ENCODE measurements around the gene KAT5.
"Not testable (repeated sequence)": the region's sequence is repeated elsewhere in the genome, so short reads cannot be mapped to it uniquely, and the experiment has no call there.

Gene KAT5

GRCh38 chr11:65743681-65744025, 31.6 kb downstream of the KAT5 start:
- no peak for DNase-seq (ENCODE audit: low read depth in 4 of 4, low spot score in 1 of 4)

DNA sequence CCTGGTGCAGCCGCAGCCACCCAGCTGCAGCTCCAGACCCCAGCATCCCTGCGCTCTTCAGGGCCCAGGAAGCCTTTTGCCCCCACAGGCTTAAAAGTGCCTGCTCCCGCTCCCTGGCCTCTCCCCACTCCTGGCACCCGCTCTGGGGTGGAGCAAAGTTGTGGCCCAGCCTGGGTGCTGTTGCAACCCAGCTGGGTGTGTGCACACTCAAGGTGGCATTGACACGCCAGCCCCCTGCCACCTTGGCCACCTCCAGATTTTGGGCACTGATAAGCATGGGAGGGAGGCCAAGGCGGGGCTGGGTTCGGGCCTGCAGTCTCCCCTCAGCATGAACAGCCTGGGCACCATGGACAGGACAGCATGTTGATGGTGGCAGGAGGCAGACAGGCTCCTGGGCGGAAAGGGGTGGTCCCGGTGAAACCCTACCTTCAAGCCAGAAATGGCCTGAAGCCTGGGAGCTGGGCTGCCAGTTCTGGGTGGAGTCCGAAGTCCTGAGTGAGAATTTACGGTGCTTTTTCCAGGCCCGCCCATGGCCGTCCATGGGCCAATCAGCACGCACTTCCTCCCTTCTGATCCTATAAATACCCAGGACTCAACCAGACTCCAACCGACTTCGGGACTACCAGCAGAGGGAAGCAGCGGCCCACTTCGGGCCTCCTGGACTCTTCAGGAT, 32.1 kb downstream of the KAT5 start:
- no peak for DNase-seq (ENCODE audit: low read depth in 4 of 4, low spot score in 1 of 4)

GRCh38 chr11:65744699-65745042, 32.6 kb downstream of the KAT5 start:
- DNase-seq (ENCODE audit: low read depth in 4 of 4, low spot score in 1 of 4) = no peak

- DNase-seq (ENCODE audit: low read depth in 4 of 4, low spot score in 1 of 4) = no peak
These were observed 33.0 kb downstream of the KAT5 start for GRCh38 chr11:65745049-65745448.

DNA sequence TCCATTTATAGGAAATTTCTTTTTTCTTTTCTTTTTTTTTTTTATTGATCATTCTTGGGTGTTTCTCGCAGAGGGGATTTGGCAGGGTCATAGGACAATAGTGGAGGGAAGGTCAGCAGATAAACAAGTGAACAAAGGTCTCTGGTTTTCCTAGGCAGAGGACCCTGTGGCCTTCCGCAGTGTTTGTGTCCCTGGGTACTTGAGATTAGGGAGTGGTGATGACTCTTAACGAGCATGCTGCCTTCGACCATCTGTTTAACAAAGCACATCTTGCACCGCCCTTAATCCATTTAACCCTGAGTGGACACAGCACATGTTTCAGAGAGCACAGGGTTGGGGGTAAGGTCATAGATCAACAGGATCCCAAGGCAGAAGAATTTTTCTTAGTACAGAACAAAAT, 50.1 kb downstream of the KAT5 start:
- DNase-seq (ENCODE audit: low read depth in 4 of 4, low spot score in 1 of 4) = not testable (repeated sequence)

- DNase-seq (ENCODE audit: low read depth in 4 of 4, low spot score in 1 of 4) = not testable (repeated sequence)
These were observed 50.8 kb downstream of the KAT5 start for GRCh38 chr11:65762816-65763215.

DNA sequence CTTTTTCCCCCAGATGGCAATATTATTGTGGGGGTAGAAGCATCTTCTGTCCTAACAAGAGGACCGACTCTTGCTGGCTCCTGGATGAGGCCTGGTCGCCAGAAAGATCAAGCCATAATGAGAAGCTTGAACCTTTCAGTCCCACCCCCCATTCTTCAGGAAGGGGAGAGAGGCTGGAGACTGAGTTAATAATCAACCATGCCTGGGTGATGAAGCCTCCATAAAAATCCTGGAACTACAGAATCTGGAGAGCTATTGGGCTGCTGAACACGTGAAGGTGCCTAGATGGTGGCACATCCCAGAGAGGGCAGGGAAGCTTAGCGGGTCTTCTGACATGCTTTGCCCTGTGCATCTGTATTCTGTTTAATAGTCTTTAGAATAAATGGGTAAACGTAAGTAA, 52.4 kb downstream of the KAT5 start:
- no peak for DNase-seq (ENCODE audit: low read depth in 4 of 4, low spot score in 1 of 4)

- DNase-seq (ENCODE audit: low read depth in 4 of 4, low spot score in 1 of 4) = no peak
These were observed 54.5 kb downstream of the KAT5 start for GRCh38 chr11:65766535-65766934.

- DNase-seq (ENCODE audit: low read depth in 4 of 4, low spot score in 1 of 4) = no peak
These were observed 55.4 kb downstream of the KAT5 start for GRCh38 chr11:65767406-65767805.

DNA sequence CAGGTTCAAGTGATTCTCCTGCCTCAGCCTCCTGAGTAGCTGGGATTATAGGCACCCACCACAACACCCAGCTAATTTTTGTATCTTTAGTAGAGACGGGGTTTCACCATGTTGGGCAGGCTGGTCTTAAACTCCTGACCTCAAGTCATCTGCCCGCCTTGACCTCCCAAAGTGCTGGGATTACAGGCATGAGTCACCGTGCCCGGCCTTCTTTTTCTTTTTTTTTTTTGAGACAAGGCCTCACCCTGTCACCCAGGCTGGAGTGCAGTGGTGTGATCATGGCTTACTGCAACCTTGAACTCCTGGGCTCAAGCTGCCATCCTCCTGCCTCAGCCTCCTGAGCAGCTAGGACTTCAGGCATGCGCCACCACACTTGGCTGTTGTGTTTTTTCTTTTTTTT, 55.8 kb downstream of the KAT5 start:
- DNase-seq (ENCODE audit: low read depth in 4 of 4, low spot score in 1 of 4) = not testable (repeated sequence)

Measured in stimulated activated CD4-positive, alpha-beta T cell treated with anti-CD3 and anti-CD28 coated beads, Interleukin-1b, Interleukin-23, amount 100 ng/mL, for 24 hours (primary cell).